ENCODE data around the gene FRMPD2.
"Not testable (repeated sequence)": the region's sequence is repeated elsewhere in the genome, so short reads cannot be mapped to it uniquely, and the experiment has no call there.

Gene FRMPD2

GRCh38 chr10:48284811-48285210 lies 10.3 kb upstream of the FRMPD2 start:
- no CpG with 5 or more reads among the region's 4 CpGs for WGBS (ENCODE audit: extremely low coverage, insufficient coverage, insufficient read length)
- no peak overlapping the region for H2AK5ac ChIP-seq (ENCODE audit: low read length)

DNA sequence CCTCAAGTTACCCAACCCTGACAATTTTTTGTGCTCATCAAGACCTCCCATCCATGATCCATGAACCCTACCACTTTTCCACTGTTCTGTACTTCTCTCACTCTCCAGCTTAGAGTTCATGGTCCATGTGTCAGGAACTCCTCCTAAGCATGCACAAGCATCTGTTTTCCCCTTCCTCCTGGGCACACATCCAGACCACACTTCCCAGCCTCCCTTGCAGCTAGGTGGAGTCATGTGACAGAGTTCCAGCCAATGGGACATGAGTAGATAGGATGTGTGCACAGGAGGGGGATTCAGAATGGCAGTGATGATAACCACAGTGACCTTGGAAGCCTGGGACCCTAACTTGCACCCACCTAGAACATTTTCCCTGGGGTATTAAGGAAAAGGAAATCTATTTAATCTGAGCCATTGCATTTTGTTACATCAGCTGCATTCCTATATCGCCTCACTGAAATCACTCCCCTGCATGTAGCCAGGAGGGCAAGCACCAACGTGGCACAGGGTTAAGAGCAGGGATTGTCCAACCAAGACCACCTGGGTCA lies 9.6 kb upstream of the FRMPD2 start:
- H3K27me3 ChIP-seq (ENCODE audit: insufficient read depth, low read length), result no peaks in the 10 kb centered on the region
- H3K79me2 ChIP-seq (ENCODE audit: control insufficient read depth, insufficient read depth, low read length, poor library complexity), result no peaks in the 10 kb centered on the region
- no peak overlapping the region for H3K4me2 ChIP-seq (ENCODE audit: low read length)
- no peaks in the 10 kb centered on the region for H3K79me1 ChIP-seq (ENCODE audit: low read length)
- no peak overlapping the region for H4K91ac ChIP-seq (ENCODE audit: low read depth, low read length)
- no peak overlapping the region for H4K12ac ChIP-seq (ENCODE audit: low read depth, low read length)
- H2AK5ac ChIP-seq (ENCODE audit: low read length), result no peak overlapping the region
- DNase-seq, result no peak
- H2BK5ac ChIP-seq (ENCODE audit: low read depth, low read length, poor library complexity), result no peak overlapping the region
- H3K4me3 ChIP-seq (ENCODE audit: low read depth, low read length), result no peak overlapping the region
- H3K14ac ChIP-seq (ENCODE audit: low read length), result no peak overlapping the region
- peaks cover 7% of the 10 kb centered on the region for H3K9me3 ChIP-seq (ENCODE audit: insufficient read depth, low read depth, low read length)
- no peak overlapping the region for H3K23ac ChIP-seq (ENCODE audit: low read length)
- no peak overlapping the region for H2BK12ac ChIP-seq (ENCODE audit: low read length)
- no peak overlapping the region for H2BK120ac ChIP-seq (ENCODE audit: insufficient read depth, low read length, poor library complexity)
- no peak overlapping the region for H4K8ac ChIP-seq (ENCODE audit: low read depth, low read length)
- no peaks in the 10 kb centered on the region for H3K36me3 ChIP-seq (ENCODE audit: control insufficient read depth in 1 of 2, insufficient read depth in 2 of 2, low read length in 2 of 2)
- H3K4me1 ChIP-seq (ENCODE audit: control insufficient read depth in 1 of 2, insufficient read depth in 2 of 2, low read length in 2 of 2), result peaks cover 4 to 10% of the 10 kb centered on the region in 2 experiments
- no peak overlapping the region for H3K27ac ChIP-seq (ENCODE audit: low read depth, low read length)
- no peak overlapping the region for H2AFZ ChIP-seq (ENCODE audit: insufficient read depth, low read length, poor library complexity)
- WGBS (ENCODE audit: extremely low coverage, insufficient coverage, insufficient read length), result no CpG with 5 or more reads among the region's 2 CpGs
- no peak overlapping the region for H3K4ac ChIP-seq (ENCODE audit: low read depth, low read length)
- no peak overlapping the region for H3K18ac ChIP-seq (ENCODE audit: low read length)
- H3K9ac ChIP-seq (ENCODE audit: low read length), result no peak overlapping the region

More at GRCh38 chr10:48284811-48285210, 10.3 kb upstream of the FRMPD2 start:
- Histone ChIP-seq H3K18ac (ENCODE audit: low read length) (no peak overlapping the region), H3K79me2 (ENCODE audit: control insufficient read depth, insufficient read depth, low read length, poor library complexity) (no peaks in the 10 kb centered on the region), H3K14ac (ENCODE audit: low read length) (no peak overlapping the region), H2BK5ac (ENCODE audit: low read depth, low read length, poor library complexity) (no peak overlapping the region), H3K4me1 (ENCODE audit: control insufficient read depth in 1 of 2, insufficient read depth in 2 of 2, low read length in 2 of 2) (peaks cover 4 to 10% of the 10 kb centered on the region in 2 experiments), H4K91ac (ENCODE audit: low read depth, low read length) (no peak overlapping the region), H3K4me3 (ENCODE audit: low read depth, low read length) (no peak overlapping the region), H2BK120ac (ENCODE audit: insufficient read depth, low read length, poor library complexity) (no peak overlapping the region), H3K9ac (ENCODE audit: low read length) (no peak overlapping the region), H3K23ac (ENCODE audit: low read length) (no peak overlapping the region), H2BK12ac (ENCODE audit: low read length) (no peak overlapping the region), H4K8ac (ENCODE audit: low read depth, low read length) (no peak overlapping the region), H2AFZ (ENCODE audit: insufficient read depth, low read length, poor library complexity) (no peak overlapping the region), H3K36me3 (ENCODE audit: control insufficient read depth in 1 of 2, insufficient read depth in 2 of 2, low read length in 2 of 2) (no peaks in the 10 kb centered on the region), H3K79me1 (ENCODE audit: low read length) (no peaks in the 10 kb centered on the region), H3K27ac (ENCODE audit: low read depth, low read length) (no peak overlapping the region), H3K27me3 (ENCODE audit: insufficient read depth, low read length) (no peaks in the 10 kb centered on the region), H3K9me3 (ENCODE audit: insufficient read depth, low read depth, low read length) (peaks cover 7% of the 10 kb centered on the region), H4K12ac (ENCODE audit: low read depth, low read length) (no peak overlapping the region), H3K4ac (ENCODE audit: low read depth, low read length) (no peak overlapping the region), H3K4me2 (ENCODE audit: low read length) (no peak overlapping the region)
- DNase-seq, result no peak

GRCh38 chr10:48282829-48283228 lies 8.3 kb upstream of the FRMPD2 start:
- H4K12ac ChIP-seq (ENCODE audit: low read depth, low read length), result no peak overlapping the region
- no peak overlapping the region for H3K23ac ChIP-seq (ENCODE audit: low read length)
- peaks cover 5% of the 10 kb centered on the region for H3K9me3 ChIP-seq (ENCODE audit: insufficient read depth, low read depth, low read length)
- no peak overlapping the region for H3K4me2 ChIP-seq (ENCODE audit: low read length)
- H3K79me1 ChIP-seq (ENCODE audit: low read length), result no peaks in the 10 kb centered on the region
- peaks cover 3 to 6% of the 10 kb centered on the region in 2 experiments for H3K4me1 ChIP-seq (ENCODE audit: control insufficient read depth in 1 of 2, insufficient read depth in 2 of 2, low read length in 2 of 2)
- H3K27me3 ChIP-seq (ENCODE audit: insufficient read depth, low read length), result no peaks in the 10 kb centered on the region
- H3K18ac ChIP-seq (ENCODE audit: low read length), result no peak overlapping the region
- no peak overlapping the region for H3K14ac ChIP-seq (ENCODE audit: low read length)
- H3K9ac ChIP-seq (ENCODE audit: low read length), result no peak overlapping the region
- no peak overlapping the region for H2BK12ac ChIP-seq (ENCODE audit: low read length)
- H3K4ac ChIP-seq (ENCODE audit: low read depth, low read length), result no peak overlapping the region
- no peak overlapping the region for H2BK5ac ChIP-seq (ENCODE audit: low read depth, low read length, poor library complexity)
- H3K27ac ChIP-seq (ENCODE audit: low read depth, low read length), result no peak overlapping the region
- H2BK120ac ChIP-seq (ENCODE audit: insufficient read depth, low read length, poor library complexity), result no peak overlapping the region
- H2AFZ ChIP-seq (ENCODE audit: insufficient read depth, low read length, poor library complexity), result no peak overlapping the region
- no peaks in the 10 kb centered on the region for H3K36me3 ChIP-seq (ENCODE audit: control insufficient read depth in 1 of 2, insufficient read depth in 2 of 2, low read length in 2 of 2)
- H2AK5ac ChIP-seq (ENCODE audit: low read length), result no peak overlapping the region
- H3K79me2 ChIP-seq (ENCODE audit: control insufficient read depth, insufficient read depth, low read length, poor library complexity), result no peaks in the 10 kb centered on the region
- no peak overlapping the region for H3K4me3 ChIP-seq (ENCODE audit: low read depth, low read length)
- no peak for DNase-seq
- no peak overlapping the region for H4K91ac ChIP-seq (ENCODE audit: low read depth, low read length)
- H4K8ac ChIP-seq (ENCODE audit: low read depth, low read length), result no peak overlapping the region

DNA sequence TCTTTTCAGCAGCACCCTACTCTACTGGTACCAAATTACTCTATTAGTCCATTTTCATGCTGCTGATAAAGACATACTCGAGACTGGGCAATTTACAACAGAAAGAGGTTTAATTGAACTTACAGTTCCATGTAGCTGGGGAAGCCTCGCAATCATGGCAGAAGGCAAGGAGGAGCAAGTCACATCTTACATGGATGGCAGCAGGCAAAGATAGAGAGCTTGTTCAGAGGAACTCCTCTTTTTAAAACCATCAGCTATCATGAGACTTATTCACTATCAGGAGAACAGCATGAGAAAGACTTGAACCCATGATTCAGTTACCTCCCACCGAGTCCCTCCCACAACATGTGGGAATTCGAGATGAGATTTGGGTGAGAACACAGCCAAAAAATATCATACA lies 7.2 kb upstream of the FRMPD2 start:
- H3K23ac ChIP-seq (ENCODE audit: low read length); H3K9me3 ChIP-seq (ENCODE audit: insufficient read depth, low read depth, low read length); DNase-seq; H3K4me1 ChIP-seq (ENCODE audit: control insufficient read depth in 1 of 2, insufficient read depth in 2 of 2, low read length in 2 of 2); H3K27ac ChIP-seq (ENCODE audit: low read depth, low read length); H3K14ac ChIP-seq (ENCODE audit: low read length); H3K36me3 ChIP-seq (ENCODE audit: control insufficient read depth in 1 of 2, insufficient read depth in 2 of 2, low read length in 2 of 2); H3K18ac ChIP-seq (ENCODE audit: low read length); H3K27me3 ChIP-seq (ENCODE audit: insufficient read depth, low read length); H4K91ac ChIP-seq (ENCODE audit: low read depth, low read length); H3K4me3 ChIP-seq (ENCODE audit: low read depth, low read length); H2BK5ac ChIP-seq (ENCODE audit: low read depth, low read length, poor library complexity); H2BK12ac ChIP-seq (ENCODE audit: low read length); H3K9ac ChIP-seq (ENCODE audit: low read length); H3K4ac ChIP-seq (ENCODE audit: low read depth, low read length); H4K8ac ChIP-seq (ENCODE audit: low read depth, low read length); H3K79me2 ChIP-seq (ENCODE audit: control insufficient read depth, insufficient read depth, low read length, poor library complexity); H2AFZ ChIP-seq (ENCODE audit: insufficient read depth, low read length, poor library complexity); H4K12ac ChIP-seq (ENCODE audit: low read depth, low read length); H3K4me2 ChIP-seq (ENCODE audit: low read length); H3K79me1 ChIP-seq (ENCODE audit: low read length); H2AK5ac ChIP-seq (ENCODE audit: low read length); H2BK120ac ChIP-seq (ENCODE audit: insufficient read depth, low read length, poor library complexity): not testable (repeated sequence)
- WGBS (ENCODE audit: extremely low coverage, insufficient coverage, insufficient read length), result no CpG with 5 or more reads among the region's 4 CpGs

Data from trophoblast cell (in vitro differentiated cells and primary cell).